ENCODE data around the gene MTHFR. TPM values are rescaled to one million over a fixed set of nuclear protein-coding genes. Genes with fewer than 3 reads are reported as not detected.

The MTHFR gene
- total RNA-seq (2021; fragmentation: NEBNext Ultra II Directional; extraction: Animal tissue kit (Norgen Biotek cat#: 25700)), result 17.9 and 18.5 TPM in 2 replicates
- polyA plus RNA-seq (2011; rRNA removed), result 8.7 and 11.6 TPM in 2 replicates
- 11.6 TPM for polyA plus RNA-seq (2011; cell fraction: cytosol; rRNA removed)
- polyA plus RNA-seq (2011; cell fraction: nucleus; rRNA removed), result 25.9 TPM
- polyA plus RNA-seq (2012, experiment 1 of 2), result 8.8 to 11.6 TPM (median 10.6 TPM) in 4 replicates
- polyA plus RNA-seq (2012, experiment 2 of 2), result 9.7 TPM
- 7.9 TPM for polyA plus RNA-seq (2013, experiment 1 of 2)
- polyA plus RNA-seq (2013, experiment 2 of 2), result 6.8 TPM
- 27.2 and 30.4 TPM in 2 replicates for polyA minus RNA-seq (2011; rRNA and poly(A)+ RNA removed)
- polyA minus RNA-seq (2011; cell fraction: cytosol; rRNA and poly(A)+ RNA removed), result 13.9 TPM
- 36.5 TPM for polyA minus RNA-seq (2011; cell fraction: nucleus; rRNA and poly(A)+ RNA removed)
- long read RNA-seq, experiment 1, partial matches to known transcripts, result 1 of 5 reads
- long read RNA-seq, experiment 1, other reads (novel, unspliced or antisense), result 4 of 5 reads
- long read RNA-seq, experiment 2, partial matches to known transcripts, result 0 of 2 reads
- long read RNA-seq, experiment 2, other reads (novel, unspliced or antisense), result 2 of 2 reads

DNA sequence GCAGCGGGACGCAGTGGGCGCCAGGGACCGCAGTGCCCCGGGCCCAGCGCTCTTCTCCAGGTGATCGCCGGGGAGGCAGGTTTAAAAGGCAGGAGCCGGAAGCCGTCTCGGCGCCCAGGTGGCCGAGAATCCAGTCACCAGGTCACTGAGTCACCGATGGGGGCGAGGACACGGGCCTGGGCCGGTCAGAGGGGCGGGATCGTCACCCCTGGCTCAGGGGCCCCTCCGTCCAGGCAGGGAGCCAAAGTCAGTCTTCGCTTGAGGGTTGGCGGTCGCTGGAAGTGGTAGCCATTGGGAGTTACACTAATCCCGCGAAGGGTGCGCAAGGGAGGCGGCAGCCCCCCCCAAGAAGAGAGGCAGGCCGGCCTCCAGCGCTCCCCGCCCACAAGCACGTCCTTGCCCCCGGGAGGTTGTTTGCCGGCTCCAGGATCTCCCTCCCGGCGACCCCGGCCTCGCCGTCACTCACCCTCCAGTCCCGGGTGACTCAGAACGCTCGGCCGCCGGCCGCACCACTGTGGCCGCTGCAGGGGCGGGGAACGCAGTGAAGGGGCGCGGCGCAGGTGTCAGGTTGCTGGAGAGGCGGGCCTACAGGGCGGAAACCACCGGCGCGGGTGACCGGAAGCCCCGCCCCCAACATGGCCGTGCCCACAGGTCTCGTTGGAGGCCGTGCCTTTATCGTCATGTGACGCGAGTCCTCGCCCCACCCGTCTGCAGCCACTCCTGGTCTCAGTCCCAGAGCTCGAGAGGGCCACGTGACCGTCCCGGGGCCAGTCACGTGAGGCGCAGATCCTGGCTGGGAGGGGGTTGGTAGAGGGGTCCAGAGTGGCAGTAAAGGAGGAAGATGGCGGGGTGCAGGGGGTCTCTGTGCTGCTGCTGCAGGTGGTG lies at the start of gene MTHFR, which contains the start of gene CLCN6:
MTHFR (minus strand) TSS at position 543 of the 885 bp plus-strand sequence. CDS start 2,848 bp downstream, outside the sequence.
CLCN6 (plus strand) TSS at position 770 of the 885 bp plus-strand sequence; CDS start at position 842, 72 bp downstream.
- no peaks in the 10 kb centered on the region for H3K27me3 ChIP-seq (replicated peaks in 1 of 4; ENCODE audit: control insufficient read depth in 3 of 4, extremely low read depth in 1 of 4, insufficient read depth in 3 of 4, low read length in 3 of 4)
- H3K27ac ChIP-seq (ENCODE audit: low read depth, low read length), result peak within 1 kb of the TSS; percentile 81
- H2BK12ac ChIP-seq (ENCODE audit: low read depth, low read length), result peak within 1 kb of the TSS; percentile 75; the same call in 1 of the 2 replicates
- H4K5ac ChIP-seq (ENCODE audit: insufficient read length, low read depth, low read length), result peak within 1 kb of the TSS; percentile 92
- peak within 1 kb of the TSS; percentile 93 for H4K8ac ChIP-seq (ENCODE audit: extremely low read depth, insufficient read depth, low read length)
- peak within 1 kb of the TSS; percentile 90 for H3K4ac ChIP-seq (replicated peaks; ENCODE audit: insufficient read length, low read depth, low read length)
- peak within 1 kb of the TSS; percentile 24 for H2BK120ac ChIP-seq (replicated peaks; ENCODE audit: low read depth, low read length)
- peak within 1 kb of the TSS; percentile 76 to 88 (median 84) for H3K4me3 ChIP-seq (ENCODE audit: extremely low read depth in 1 of 4, insufficient read depth in 2 of 4, low read depth in 3 of 4, low read length in 4 of 4)
- H2BK15ac ChIP-seq (ENCODE audit: low read length), result no peak within 1 kb of the TSS
- H2BK5ac ChIP-seq (ENCODE audit: low read depth, low read length), result peak within 1 kb of the TSS; percentile 93
- ChIA-PET POLR2A (ENCODE audit: partially characterized antibody) (interaction anchor here (0.6 to 3.2 kb wide), 17 partner anchors 8 to 251 kb away, joined by 3 to 27 read pairs (median 3); partner anchors contain the start of genes MFN2 and PLOD1), CTCF (ENCODE audit: partially characterized antibody) (interaction anchor here (1.6 to 2.4 kb wide), 3 partner anchors 10 to 21 kb away, joined by 4 to 8 read pairs (median 5); no protein-coding TSS in a partner anchor)
- H3K56ac ChIP-seq (replicated peaks; ENCODE audit: insufficient read length, low read depth, low read length), result peak within 1 kb of the TSS; percentile 96
- H3K14ac ChIP-seq (ENCODE audit: insufficient read length), result no peak within 1 kb of the TSS
- H3K18ac ChIP-seq (ENCODE audit: extremely low read depth, low read length), result peak within 1 kb of the TSS; percentile 85
- no peaks in the 10 kb centered on the region for H3K9me3 ChIP-seq (ENCODE audit: insufficient read depth in 2 of 2, low read depth in 1 of 2, low read length in 1 of 2)
- H2AK5ac ChIP-seq (ENCODE audit: low read depth, low read length), result no peak within 1 kb of the TSS
- H3K4me2 ChIP-seq (ENCODE audit: insufficient read depth in 1 of 2, low read depth in 2 of 2, low read length in 2 of 2), result peak within 1 kb of the TSS; percentile 84 to 92
- H2AFZ ChIP-seq (ENCODE audit: low read length), result no peak within 1 kb of the TSS
- peak within 1 kb of the TSS in 3 of 4 experiments; percentile 75 to 78 (median 77); a peak in 6 of 7 replicates for H3K9ac ChIP-seq (replicated peaks in 1 of 4; ENCODE audit: extremely low read depth in 1 of 4, low read depth in 3 of 4, low read length in 3 of 4)
- peak; percentile 98 for DNase-seq (ENCODE audit: low read depth in 1 of 2, low spot score in 2 of 2)
- H3K79me2 ChIP-seq (ENCODE audit: control insufficient read depth in 1 of 2, insufficient read depth in 2 of 2, low read length in 2 of 2), result peaks cover 8 to 52% of the 10 kb centered on the region in 2 experiments; a peak in 3 of 4 replicates
- peak within 1 kb of the TSS; percentile 91 for H4K91ac ChIP-seq (replicated peaks; ENCODE audit: insufficient read length, low read length)
- H3K23me2 ChIP-seq (ENCODE audit: low read depth, low read length), result peaks cover 18% of the 10 kb centered on the region
- H4K20me1 ChIP-seq (replicated peaks in 1 of 2; ENCODE audit: control insufficient read depth in 1 of 2, insufficient read depth in 2 of 2, low read length in 2 of 2), result peaks cover 3 to 7% of the 10 kb centered on the region in 2 experiments
- peaks cover 13 to 24% (median 18%) of the 10 kb centered on the region in 4 experiments for H3K4me1 ChIP-seq (replicated peaks in 1 of 4; ENCODE audit: control insufficient read depth in 3 of 4, insufficient read depth in 4 of 4, low read length in 3 of 4)
- peaks cover 8% of the 10 kb centered on the region for H3K79me1 ChIP-seq (ENCODE audit: low read depth, low read length)
- 1% methylated on average over 65 of the region's 72 CpGs; no CpG with 5 or more reads in 1 of the 2 experiments for WGBS, 2 experiments (ENCODE audit: extremely low coverage in 1 of 2, insufficient coverage in 1 of 2, insufficient read length in 1 of 2, insufficient replicate concordance in 2 of 2, low coverage in 1 of 2, low lambda C conversion rate in 2 of 2, missing lambda C conversion rate in 1 of 2)
- H2BK20ac ChIP-seq (ENCODE audit: low read length), result no peak within 1 kb of the TSS
- no peak within 1 kb of the TSS for H3K23ac ChIP-seq (ENCODE audit: insufficient read length)
- peaks cover 1 to 19% (median 12%) of the 10 kb centered on the region in 4 experiments; a peak in 6 of 8 replicates for H3K36me3 ChIP-seq (ENCODE audit: control insufficient read depth in 2 of 4, insufficient read depth in 4 of 4, low read length in 3 of 4)
- FAIRE-seq, result no peak
- TF ChIP-seq SP4 (IDR thresholded peaks at IDR 0.05; ENCODE audit: low read length) (peak; percentile 98), POLR2AphosphoS5 (IDR thresholded peaks at IDR 0.05; ENCODE audit: low read depth, low read length) (peak; percentile 36), MAX (IDR thresholded peaks at IDR 0.05) (peak; percentile 84), CHD2 (IDR thresholded peaks at IDR 0.05; ENCODE audit: low read length) (no peak), JUND (IDR thresholded peaks at IDR 0.05; ENCODE audit: low read length) (peak; percentile 73), TBP (IDR thresholded peaks at IDR 0.05; ENCODE audit: low read depth, low read length) (peak; percentile 65; the same call in 1 of the 2 replicates), SIN3A (conservative IDR thresholded peaks at IDR 0.05 in 1 of 2, IDR thresholded peaks at IDR 0.05 in 1 of 2; ENCODE audit: low read depth in 1 of 2, low read length in 2 of 2) (peak; percentile 93 to 96), EP300 (IDR thresholded peaks at IDR 0.05; ENCODE audit: borderline replicate concordance in 1 of 2, low read depth in 2 of 2, low read length in 2 of 2) (peak in 1 of 2 experiments; percentile 86; a peak in 2 of 3 replicates)

All from H1 (cell line).